IMR-90 (cell line): ENCODE measurements around the gene NAB1. TPM values are rescaled to one million over a fixed set of nuclear protein-coding genes. Genes with fewer than 3 reads are reported as not detected.

ENCODE experiments used
- ATAC-seq: fragments of 200-7000 bp; cut with Tn5 transposase; 2 replicates; pipeline ENCODE4 v1.9.1; 2020; ENCODE audit warnings: low read depth, mild to moderate bottlenecking, moderate library complexity
- BruUV-seq: library from RNA; stranded (reverse); fragments of 400-500 nt; replicated peaks from 2 replicates; lab custom pipeline; 2021; lab: Mats Ljungman, UMichigan
- CTCF ChIA-PET: fragments of 300-600 bp; formaldehyde crosslinking; extraction: SDS; loops from one replicate; lab custom pipeline; 2021; ENCODE audit warnings: antibody characterized with exemption; lab: Yijun Ruan, JAX
- POLR2A ChIA-PET: fragments of 300-600 bp; sonication (Branson Sonifier 250); formaldehyde crosslinking; loops from one replicate; lab custom pipeline; 2022; ENCODE audit warnings: antibody characterized with exemption; ENCODE audit not compliant: unreplicated experiment; lab: Charles Lee
- DNase-seq: peaks from one replicate; pipeline ENCODE4 v3.0.0; 2013
- H2AFZ ChIP-seq: replicated peaks from 2 replicates; pipeline ENCODE3; 2013; ENCODE audit warnings: low read length, mild to moderate bottlenecking; ENCODE audit not compliant: poor library complexity
- H2AK5ac ChIP-seq: 2 replicates; pipeline ENCODE4 v1.6.1; 2013; ENCODE audit warnings: low read depth, low read length, inconsistent platforms
- H2AK9ac ChIP-seq: replicated peaks from 2 replicates; pipeline ENCODE3; 2013; ENCODE audit warnings: mild to moderate bottlenecking, low read depth, low read length, moderate library complexity; ENCODE audit not compliant: poor library complexity
- H2BK120ac ChIP-seq: 2 replicates; pipeline ENCODE4 v1.6.1; 2013; ENCODE audit warnings: low read depth, low read length, inconsistent platforms
- H2BK15ac ChIP-seq: 3 replicates; pipeline ENCODE4 v1.6.1; 2013; ENCODE audit warnings: low read depth, low read length, inconsistent platforms
- H2BK20ac ChIP-seq: 2 replicates; pipeline ENCODE4 v1.6.1; 2013; ENCODE audit warnings: low read depth, mild to moderate bottlenecking, inconsistent platforms, low read length, moderate library complexity
- H2BK5ac ChIP-seq: 2 replicates; pipeline ENCODE4 v1.6.1; 2013; ENCODE audit warnings: mild to moderate bottlenecking, low read depth, low read length, inconsistent platforms; ENCODE audit not compliant: poor library complexity, severe bottlenecking
- H3K14ac ChIP-seq: replicated peaks from 2 replicates; pipeline ENCODE4 v1.6.1; 2013; ENCODE audit warnings: low read depth, low read length, inconsistent platforms
- H3K18ac ChIP-seq: 2 replicates; pipeline ENCODE4 v1.6.1; 2013; ENCODE audit warnings: low read depth, low read length, control low read depth
- H3K23ac ChIP-seq: 2 replicates; pipeline ENCODE4 v1.6.1; 2013; ENCODE audit warnings: low read depth, low read length, inconsistent platforms
- H3K27ac ChIP-seq: 2 replicates; pipeline ENCODE4 v1.5.1; 2013; ENCODE audit warnings: mild to moderate bottlenecking, control low read depth, low read length; ENCODE audit not compliant: insufficient read depth
- H3K27me3 ChIP-seq: 2 replicates; pipeline ENCODE4 v1.6.1; 2013; ENCODE audit warnings: low read length; ENCODE audit not compliant: control insufficient read depth, insufficient read depth
- H3K36me3 ChIP-seq: 2 replicates; pipeline ENCODE4 v1.6.1; 2013; ENCODE audit warnings: low read length, mixed read lengths; ENCODE audit not compliant: control insufficient read depth, insufficient read depth
- H3K4ac ChIP-seq: 2 replicates; pipeline ENCODE4 v1.6.1; 2013; ENCODE audit warnings: low read depth, low read length, inconsistent platforms
- H3K4me1 ChIP-seq: 2 replicates; pipeline ENCODE4 v1.6.1; 2013; ENCODE audit warnings: low read length, mixed read lengths; ENCODE audit not compliant: control insufficient read depth, insufficient read depth
- H3K4me2 ChIP-seq: 2 replicates; pipeline ENCODE4 v1.6.1; 2013; ENCODE audit warnings: low read depth, mild to moderate bottlenecking, control low read depth, low read length, moderate library complexity
- H3K4me3 ChIP-seq: 2 replicates; pipeline ENCODE4 v1.5.1; 2013; ENCODE audit warnings: low read depth, mild to moderate bottlenecking, control low read depth, low read length, moderate library complexity; ENCODE audit not compliant: insufficient read depth
- H3K56ac ChIP-seq: 2 replicates; pipeline ENCODE4 v1.6.1; 2013; ENCODE audit warnings: low read length, inconsistent platforms; ENCODE audit not compliant: insufficient read depth; ENCODE audit errors: extremely low read depth
- H3K79me1 ChIP-seq, 2 experiments: 2 replicates each; pipeline ENCODE4 v1.6.1; 2013; ENCODE audit warnings: low read length in 2 of 2, inconsistent platforms in 1 of 2, low read depth in 1 of 2
- H3K9ac ChIP-seq: 2 replicates; pipeline ENCODE4 v1.6.1; 2013; ENCODE audit warnings: low read depth, low read length, control low read depth
- H3K9me1 ChIP-seq: 2 replicates; pipeline ENCODE4 v1.6.1; 2013; ENCODE audit warnings: low read length, inconsistent platforms; ENCODE audit not compliant: insufficient read depth
- H3K9me3 ChIP-seq: 2 replicates; pipeline ENCODE4 v1.6.1; 2013; ENCODE audit warnings: low read length; ENCODE audit not compliant: control insufficient read depth, insufficient read depth
- H4K20me1 ChIP-seq: 2 replicates; pipeline ENCODE4 v1.6.1; 2013; ENCODE audit warnings: low read length, inconsistent platforms; ENCODE audit not compliant: insufficient read depth
- H4K5ac ChIP-seq: 2 replicates; pipeline ENCODE4 v1.6.1; 2013; ENCODE audit warnings: mild to moderate bottlenecking, low read depth, low read length, control low read depth
- H4K8ac ChIP-seq, 2 experiments: 2 replicates each; pipeline ENCODE4 v1.6.1; 2013; ENCODE audit warnings: low read depth in 2 of 2, low read length in 2 of 2, control low read depth in 1 of 2, inconsistent platforms in 1 of 2
- H4K91ac ChIP-seq: 2 replicates; pipeline ENCODE4 v1.6.1; 2013; ENCODE audit warnings: low read depth, low read length, inconsistent platforms; ENCODE audit not compliant: insufficient read depth
- CHD1 ChIP-seq: IDR thresholded peaks from 2 replicates; pipeline ENCODE4 v1.6.1; 2012; ENCODE audit warnings: low read depth, low read length, improper control_type of control experiment
- FOS ChIP-seq: fragments of 150-350 bp; IDR thresholded peaks from 2 replicates; pipeline ENCODE4 v1.6.1; 2016; ENCODE audit warnings: low read depth, low read length
- MXI1 ChIP-seq: IDR thresholded peaks from 2 replicates; pipeline ENCODE4 v1.6.1; 2012; ENCODE audit warnings: low read depth, mild to moderate bottlenecking, low read length, moderate library complexity, borderline replicate concordance
- RCOR1 ChIP-seq: IDR thresholded peaks from 2 replicates; pipeline ENCODE4 v1.6.1; 2012; ENCODE audit warnings: mild to moderate bottlenecking, low read length, improper control_type of control experiment; ENCODE audit not compliant: insufficient replicate concordance
- WGBS, 2 experiments: methylation state at CpG; one replicate each; pipeline versions ENCODE4 v1.1.5 to v1.1.7; 2013; ENCODE audit warnings: missing lambda C conversion rate in 2 of 2; ENCODE audit not compliant: insufficient read length in 1 of 2; ENCODE audit errors: extremely low coverage in 2 of 2; 5-methylcytosine and 5-hydroxymethylcytosine counted together
- dilution Hi-C: fragments of 300-500 bp; cut with HindIII; formaldehyde crosslinking; loops from one replicate; pipeline ENCODE4 v1.14.3; 2018; ENCODE audit warnings: low sequenced_read_pairs; ENCODE audit not compliant: unreplicated experiment
- in situ Hi-C: fragments of 300-500 bp; cut with MboI; formaldehyde crosslinking; loops from 3 replicates; pipeline ENCODE4 v1.14.3; 2019; ENCODE audit warnings: low sequenced_read_pairs, inconsistent platforms, mixed read lengths
- intact Hi-C: fragments of 100-400 bp; cut with micrococcal nuclease; formaldehyde crosslinking; loops from 2 replicates; pipeline ENCODE4 v1.10.0; 2022
- polyA plus RNA-seq, 3 experiments: library from polyadenylated mRNA; depleted of rRNA; stranded (reverse); fragments of >200 nt; gene quantifications; 2 replicates each; pipeline ENCODE4 v1.2.3, GENCODE V29; 2012; ENCODE audit warnings: low replicate concordance in 1 of 3
- total RNA-seq: library from RNA; depleted of rRNA; stranded (reverse); fragments of >200 nt; gene quantifications from 2 replicates; pipeline ENCODE4 v1.2.3, GENCODE V29; 2012

The NAB1 gene
- total and polyA plus RNA-seq, 2 of the 4 experiments (the other 2 are of a cell fraction), result 11.9 to 31.2 TPM

DNA sequence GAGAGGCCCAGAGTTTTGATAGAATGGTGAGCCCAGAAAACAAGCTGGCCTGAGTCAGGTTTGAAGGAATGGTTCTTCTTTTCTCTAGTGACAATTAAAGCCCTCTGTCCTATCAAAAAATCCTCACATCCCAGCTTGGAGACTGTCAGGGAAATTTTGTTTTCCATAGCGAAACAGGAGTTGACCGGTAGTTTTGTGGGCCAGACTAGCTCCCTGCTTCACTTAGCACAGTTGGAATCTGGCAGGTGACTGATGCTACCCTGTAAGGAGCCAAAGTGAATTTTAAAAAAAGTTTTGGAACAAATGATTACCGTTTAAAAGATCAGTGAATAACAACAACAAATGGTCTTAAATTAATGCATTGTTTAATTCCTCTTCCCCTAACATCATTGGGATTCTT, 6.7 kb downstream of the NAB1 start:
- ChIA-PET CTCF (no interaction called here), POLR2A (interaction anchor here (1.0 kb wide), 1 partner anchor 10 kb away, joined by 6 read pairs; no protein-coding TSS in a partner anchor)
- intact Hi-C loops, result no loop called here
- dilution Hi-C loops, result no loop called here
- Histone ChIP-seq H3K4me1 (peaks cover 6% of the 10 kb centered on the region), H2AFZ (no peak overlapping the region), H3K9ac (no peak overlapping the region), H2BK15ac (no peak overlapping the region), H3K9me1 (peaks cover 17% of the 10 kb centered on the region), H4K5ac (no peak overlapping the region), H3K9me3 (no peaks in the 10 kb centered on the region), H3K27me3 (no peaks in the 10 kb centered on the region), H4K91ac (no peak overlapping the region), H2BK20ac (no peak overlapping the region), H3K4ac (no peak overlapping the region), H3K14ac (no peak overlapping the region), H4K20me1 (peaks cover 36% of the 10 kb centered on the region; the same call in 1 of the 2 replicates), H2BK5ac (no peak overlapping the region), H2AK9ac (no peak overlapping the region), H3K79me1 (peaks cover 39 to 74% of the 10 kb centered on the region in 2 experiments), H3K4me3 (no peak overlapping the region), H3K27ac (no peak overlapping the region), H3K18ac (no peak overlapping the region), H2BK120ac (no peak overlapping the region), H3K4me2 (no peak overlapping the region), H4K8ac (no peak overlapping the region), H2AK5ac (no peak overlapping the region), H3K56ac (no peak overlapping the region), H3K23ac (peak overlapping the region; percentile 60; the same call in 1 of the 2 replicates), H3K36me3 (peaks cover 3% of the 10 kb centered on the region; the same call in 1 of the 2 replicates)
- no peak for DNase-seq
- TF ChIP-seq RCOR1 (no peak), CHD1 (no peak), MXI1 (no peak), FOS (no peak)
- no TSS peak for BruUV-seq
- in situ Hi-C loops, result no loop called here
- ATAC-seq, result no peak
- no CpG with 5 or more reads among the region's 3 CpGs for WGBS, 2 experiments
